Stimulated activated CD8-positive, alpha-beta memory T cell treated with anti-CD3 and anti-CD28 coated beads, Interleukin-15, amount 100 ng/mL, for 1 hour (primary cell): Measurements from ENCODE around the gene VTI1A.

Source experiments
- DNase-seq: peaks from one replicate; pipeline ENCODE4 v3.0.0-alpha.2; 2020; ENCODE audit warnings: low read depth

The VTI1A gene

GRCh38 chr10:112679392-112679791 lies 232.4 kb downstream of the VTI1A start:
- DNase-seq, result no peak

- DNase-seq, result no peak
Observed at GRCh38 chr10:112680586-112680985, 233.6 kb downstream of the VTI1A start.

DNA sequence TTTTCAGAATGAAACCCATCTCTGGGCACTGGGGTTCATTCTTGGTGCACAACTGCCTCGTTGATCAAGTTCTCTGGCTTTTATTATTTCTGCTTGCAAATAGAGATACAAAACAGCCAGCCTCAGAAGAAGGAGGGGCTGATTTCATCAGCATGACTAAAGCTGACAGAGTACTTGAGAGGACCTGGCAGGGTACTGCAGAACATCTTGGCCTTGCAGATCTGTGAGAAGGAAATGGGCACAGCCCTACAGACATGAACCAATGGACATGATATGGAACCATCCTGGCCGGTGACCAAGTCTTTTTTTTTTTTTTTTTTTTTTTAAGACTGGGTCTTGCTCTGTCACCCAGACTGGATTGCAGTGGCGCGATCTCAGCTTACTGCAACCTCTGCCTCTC lies 240.6 kb downstream of the VTI1A start:
- no peak for DNase-seq

GRCh38 chr10:112689327-112690072 lies 242.5 kb downstream of the VTI1A start:
- DNase-seq, result no peak

- no peak for DNase-seq
Observed at GRCh38 chr10:112695539-112695938, 248.5 kb downstream of the VTI1A start.

- no peak for DNase-seq
Observed at GRCh38 chr10:112696592-112696991, 249.6 kb downstream of the VTI1A start.

DNA sequence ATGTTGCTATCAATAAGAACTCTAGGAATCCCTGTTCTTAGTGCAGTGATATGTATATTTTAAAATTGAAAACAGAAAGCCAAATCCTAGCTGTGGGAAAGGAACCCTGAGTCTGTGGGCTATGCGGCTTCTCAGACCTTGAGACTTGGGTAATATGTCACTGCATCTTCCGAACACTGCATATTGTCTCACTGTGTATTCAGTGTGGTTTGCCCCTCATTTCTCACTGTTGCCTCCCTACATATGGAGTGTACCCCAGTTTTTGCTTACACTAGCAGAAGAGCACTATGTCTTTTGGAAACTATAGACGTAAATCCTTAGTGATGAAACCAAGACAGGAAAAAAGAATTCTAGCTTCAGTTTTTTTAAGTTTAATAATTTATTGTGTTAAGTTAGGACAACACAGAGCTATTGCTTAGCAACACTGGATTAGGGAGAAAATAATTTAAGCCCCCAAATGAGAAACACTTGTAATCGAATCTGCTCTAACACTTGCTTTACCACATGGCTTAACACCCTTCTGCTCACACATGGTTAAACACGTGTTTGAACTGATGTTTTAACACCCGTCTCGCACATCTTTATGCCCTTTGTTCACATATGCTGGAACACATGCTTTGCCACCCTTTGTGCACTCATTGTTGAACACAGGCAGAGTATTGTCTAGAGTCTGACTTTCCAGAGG lies 251.3 kb downstream of the VTI1A start:
- DNase-seq, result no peak

DNA sequence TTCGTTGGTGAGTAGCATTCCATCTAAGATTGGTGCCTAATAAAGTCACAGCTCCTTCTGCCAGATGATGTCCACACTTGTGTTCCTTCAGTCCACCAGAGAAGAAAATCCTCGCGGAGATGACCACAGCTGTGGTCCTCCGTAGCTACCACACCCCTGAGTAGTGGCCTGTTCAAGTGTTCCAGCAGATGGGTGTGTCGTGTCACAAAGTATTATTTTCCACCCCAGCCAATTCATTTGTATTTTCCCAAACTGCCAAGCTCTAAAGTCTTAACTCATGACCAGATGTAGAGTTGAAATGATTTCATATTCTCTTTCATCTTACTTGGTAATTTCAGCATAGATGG lies 251.8 kb downstream of the VTI1A start:
- DNase-seq, result no peak

GRCh38 chr10:112700215-112700671 lies 253.2 kb downstream of the VTI1A start:
- DNase-seq, result no peak

- no peak for DNase-seq
Observed at GRCh38 chr10:112701211-112701877, 254.3 kb downstream of the VTI1A start.

DNA sequence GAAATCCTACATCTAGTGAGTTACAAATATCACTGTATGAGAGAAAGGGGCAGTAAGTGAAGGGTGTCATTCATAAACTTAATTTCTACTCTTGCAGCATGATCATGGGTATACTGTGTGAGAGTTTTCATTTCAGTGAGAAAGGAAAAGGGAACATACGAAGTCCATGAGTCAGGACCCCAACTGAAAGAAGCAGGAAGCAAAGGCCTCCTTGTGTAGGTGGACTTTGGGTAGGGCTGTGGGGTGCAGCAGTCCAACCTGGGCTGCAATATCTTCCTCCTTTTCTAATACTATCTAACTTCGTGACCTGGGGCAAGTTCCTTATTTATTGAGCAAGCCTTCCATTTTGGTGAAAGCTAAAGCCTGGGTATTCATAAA lies 254.9 kb downstream of the VTI1A start:
- no peak for DNase-seq

- no peak for DNase-seq
Observed at GRCh38 chr10:112706577-112706976, 259.6 kb downstream of the VTI1A start.

DNA sequence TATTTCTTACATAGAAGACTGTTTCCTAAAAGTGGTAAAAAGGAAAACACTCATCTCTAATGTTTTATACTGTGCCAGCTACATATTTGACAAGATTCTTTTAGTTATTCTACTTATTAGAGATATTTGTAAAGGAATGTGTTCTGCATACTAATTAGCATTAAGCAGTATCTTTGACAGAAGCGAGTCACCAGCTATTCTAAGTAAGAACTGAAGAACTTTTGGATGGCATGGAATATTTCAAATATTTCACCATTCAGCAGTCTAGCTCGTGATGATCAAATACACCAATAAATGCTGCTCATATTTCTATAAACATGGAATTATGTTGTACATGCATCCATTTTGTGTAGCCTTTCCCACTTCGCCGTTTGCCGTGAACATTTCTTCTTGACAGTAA lies 261.4 kb downstream of the VTI1A start:
- no peak for DNase-seq

DNA sequence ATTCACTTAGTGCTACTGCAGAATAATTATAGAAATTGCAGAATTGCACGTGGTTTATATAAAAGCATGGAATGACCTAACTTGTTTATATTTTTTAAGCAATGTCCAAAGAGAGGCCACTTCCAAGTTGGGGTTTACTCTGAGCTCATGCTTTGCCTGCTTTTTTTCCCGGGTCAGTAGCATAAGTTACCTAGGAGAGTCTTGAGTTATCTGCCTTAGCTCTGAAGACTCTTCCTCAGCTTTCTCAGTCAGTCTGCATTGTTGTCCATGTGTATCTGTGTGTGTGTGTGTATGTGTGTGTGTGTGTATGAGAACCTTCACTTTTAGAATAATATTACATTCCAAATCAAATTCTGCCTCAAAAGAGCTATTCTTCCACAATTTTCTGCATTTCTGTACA lies 263.5 kb downstream of the VTI1A start:
- DNase-seq, result no peak

DNA sequence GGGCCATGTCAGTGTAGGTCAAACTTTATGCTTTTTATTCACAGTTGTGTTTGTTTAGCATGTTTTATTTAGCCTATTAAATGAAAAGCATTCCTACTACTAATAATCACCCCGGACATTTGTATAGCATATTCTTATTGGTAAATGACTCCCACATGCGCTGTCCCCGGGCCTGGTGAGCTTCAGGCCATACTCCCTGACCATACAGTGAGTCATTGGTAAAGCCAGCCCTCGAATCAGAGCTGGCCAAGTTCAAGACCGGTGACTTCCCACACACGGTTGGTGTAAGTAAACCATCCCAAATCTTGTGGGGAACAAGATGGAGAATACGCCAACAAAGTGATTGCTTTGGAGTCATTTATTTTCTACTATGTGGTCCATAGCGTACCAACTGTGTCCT lies 264.4 kb downstream of the VTI1A start:
- DNase-seq, result no peak

DNA sequence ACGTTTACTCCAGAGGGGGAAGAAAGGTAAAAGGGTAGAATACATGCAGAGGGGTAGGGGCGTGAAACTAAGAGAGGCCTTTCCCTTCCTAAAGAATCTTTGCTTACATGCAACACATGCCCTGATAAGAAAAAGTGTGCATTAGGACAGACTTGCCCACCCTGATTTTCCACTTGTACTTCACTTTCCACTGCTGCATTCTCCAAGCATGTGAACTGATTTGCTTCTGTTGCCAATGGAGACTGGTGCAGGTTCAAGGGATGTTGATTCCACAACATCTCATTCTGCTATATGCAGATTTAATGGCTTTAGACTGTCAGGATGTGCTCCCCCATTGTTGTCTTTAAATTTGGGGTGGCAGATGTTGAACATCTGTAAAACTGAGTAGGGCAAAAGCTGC lies 265.5 kb downstream of the VTI1A start:
- no peak for DNase-seq

- DNase-seq, result no peak
Observed at GRCh38 chr10:112713411-112713810, 266.4 kb downstream of the VTI1A start.

DNA sequence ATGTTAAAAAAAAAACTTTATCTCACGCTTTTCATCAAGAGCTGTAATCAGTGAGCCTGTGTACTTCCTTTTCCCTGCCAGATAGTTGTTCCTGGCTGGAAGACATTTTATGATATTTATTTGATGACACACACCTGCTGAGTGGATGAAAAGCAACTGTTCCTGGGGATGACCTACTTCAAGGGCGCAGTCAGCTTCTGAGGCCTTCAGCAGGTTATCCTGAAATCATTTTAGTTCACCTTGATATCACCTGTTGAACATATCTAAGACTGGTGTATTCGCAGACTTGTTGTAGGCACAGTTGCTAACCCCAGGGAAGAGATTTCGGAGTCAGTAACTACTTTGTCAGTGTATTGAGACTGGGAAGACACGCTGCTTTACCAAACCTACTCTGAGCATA lies 268.6 kb downstream of the VTI1A start:
- DNase-seq, result no peak

GRCh38 chr10:112716076-112716475 lies 269.1 kb downstream of the VTI1A start:
- no peak for DNase-seq

GRCh38 chr10:112716924-112717413 lies 270.0 kb downstream of the VTI1A start:
- DNase-seq, result no peak

- no peak for DNase-seq
Observed at GRCh38 chr10:112720178-112720577, 273.2 kb downstream of the VTI1A start.

GRCh38 chr10:112721080-112721698 lies 274.2 kb downstream of the VTI1A start:
- DNase-seq, result no peak

GRCh38 chr10:112722758-112723157 lies 275.7 kb downstream of the VTI1A start:
- DNase-seq, result no peak
